GM13977 (cell line): ENCODE results near the gene SPATA32.

ENCODE experiments used
- DNase-seq: peaks from one replicate; pipeline ENCODE4 v3.0.0; 2012; ENCODE audit warnings: low spot score
- in situ Hi-C: fragments of 300-500 bp; cut with MboI; formaldehyde crosslinking; loops from one replicate; pipeline ENCODE4 v1.12.0; 2022; ENCODE audit warnings: low sequenced_read_pairs, low pct_unique_long_range_greater_than_20kb, mixed read lengths, inconsistent platforms; ENCODE audit not compliant: unreplicated experiment
- TF ChIP-seq, protein P1 (sequence below): IDR thresholded peaks from 2 replicates; pipeline ENCODE4 v1.5.1; 2012; ENCODE audit warnings: mild to moderate bottlenecking, control low read depth; ENCODE audit not compliant: insufficient read depth; ENCODE audit errors: extremely low read depth, missing control alignments

SPATA32 gene

GRCh38 chr17:45300060-45300751, 38.3 kb upstream of the SPATA32 start:
- in situ Hi-C loops = no loop called here
- no peak for DNase-seq

DNA sequence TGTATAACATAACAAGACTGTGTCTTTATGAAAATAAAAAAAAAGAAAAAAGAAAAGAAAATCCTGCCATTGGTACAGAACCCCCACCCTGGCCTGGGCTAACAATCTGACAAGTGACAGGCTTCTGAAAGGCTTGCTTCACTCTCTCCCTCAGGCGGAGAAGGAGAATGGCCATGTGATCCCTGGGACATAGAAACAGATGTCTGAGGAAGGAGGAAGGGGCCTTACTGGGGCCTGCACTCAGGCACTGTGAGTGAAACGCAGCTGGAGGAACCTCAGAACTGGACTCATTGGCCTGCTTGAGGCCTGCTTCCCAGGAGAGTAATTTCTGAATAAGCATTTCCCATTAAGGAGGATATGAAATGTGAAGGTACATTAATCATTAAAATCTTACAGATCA, 37.5 kb upstream of the SPATA32 start:
- DNase-seq = no peak
- TF ChIP-seq, protein P1, sequence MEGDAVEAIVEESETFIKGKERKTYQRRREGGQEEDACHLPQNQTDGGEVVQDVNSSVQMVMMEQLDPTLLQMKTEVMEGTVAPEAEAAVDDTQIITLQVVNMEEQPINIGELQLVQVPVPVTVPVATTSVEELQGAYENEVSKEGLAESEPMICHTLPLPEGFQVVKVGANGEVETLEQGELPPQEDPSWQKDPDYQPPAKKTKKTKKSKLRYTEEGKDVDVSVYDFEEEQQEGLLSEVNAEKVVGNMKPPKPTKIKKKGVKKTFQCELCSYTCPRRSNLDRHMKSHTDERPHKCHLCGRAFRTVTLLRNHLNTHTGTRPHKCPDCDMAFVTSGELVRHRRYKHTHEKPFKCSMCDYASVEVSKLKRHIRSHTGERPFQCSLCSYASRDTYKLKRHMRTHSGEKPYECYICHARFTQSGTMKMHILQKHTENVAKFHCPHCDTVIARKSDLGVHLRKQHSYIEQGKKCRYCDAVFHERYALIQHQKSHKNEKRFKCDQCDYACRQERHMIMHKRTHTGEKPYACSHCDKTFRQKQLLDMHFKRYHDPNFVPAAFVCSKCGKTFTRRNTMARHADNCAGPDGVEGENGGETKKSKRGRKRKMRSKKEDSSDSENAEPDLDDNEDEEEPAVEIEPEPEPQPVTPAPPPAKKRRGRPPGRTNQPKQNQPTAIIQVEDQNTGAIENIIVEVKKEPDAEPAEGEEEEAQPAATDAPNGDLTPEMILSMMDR = no peak
- in situ Hi-C loops = no loop called here

More at GRCh38 chr17:45300060-45300751, 38.3 kb upstream of the SPATA32 start:
- TF ChIP-seq, protein P1 = peak; percentile 12

DNA sequence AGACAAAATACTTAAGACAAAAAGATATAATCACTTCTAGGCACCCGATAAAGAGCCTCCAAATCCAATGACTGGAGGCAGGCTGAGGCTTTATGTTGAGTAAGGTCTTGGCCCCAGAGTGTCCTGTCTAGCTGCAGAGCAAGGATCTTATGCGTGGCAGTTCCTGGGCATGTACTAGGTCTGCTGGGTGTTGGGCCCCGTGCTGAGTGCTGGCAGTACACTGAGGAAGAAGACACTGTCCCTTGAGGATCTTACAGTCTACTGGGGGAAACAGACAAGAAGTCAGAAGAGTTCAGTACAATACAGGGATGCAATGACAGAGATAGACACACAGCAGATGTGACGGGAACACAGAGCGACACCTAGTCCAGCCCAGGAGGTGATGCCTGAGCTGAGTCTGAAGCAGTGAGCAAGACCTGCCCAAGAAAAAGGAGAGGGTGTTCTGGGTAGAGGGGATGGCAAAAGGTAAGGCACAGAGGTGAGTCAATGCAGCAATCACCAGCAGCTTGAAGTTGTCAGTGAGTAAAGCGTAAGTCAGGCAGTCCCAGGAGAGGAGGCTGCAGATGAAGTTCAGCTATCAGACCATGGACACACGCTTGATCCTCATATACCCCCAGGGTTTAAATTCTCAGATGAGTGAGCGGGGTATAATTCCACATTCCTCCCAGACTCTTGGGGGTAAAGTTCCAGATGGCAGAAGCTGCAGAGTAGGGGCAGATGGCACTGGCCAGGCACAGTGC, 36.8 kb upstream of the SPATA32 start:
- TF ChIP-seq, protein P1 = no peak
- DNase-seq = no peak
- in situ Hi-C loops = no loop called here

DNA sequence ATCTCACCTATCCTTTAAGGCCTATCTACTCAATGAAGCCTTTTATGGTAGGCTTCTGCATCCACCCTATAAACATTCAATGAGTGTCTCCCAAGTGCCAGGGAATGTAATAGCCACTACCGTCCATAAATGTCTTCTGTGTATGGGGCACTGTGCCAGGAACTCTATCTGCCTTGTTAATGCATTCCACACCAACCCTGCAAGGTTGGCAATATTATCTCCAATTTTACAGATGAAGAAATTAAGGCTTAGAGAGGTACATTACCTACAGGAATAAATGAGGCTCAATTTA, 34.9 kb upstream of the SPATA32 start:
- in situ Hi-C loops = no loop called here
- DNase-seq = no peak
- TF ChIP-seq, protein P1 = no peak

- no peak for DNase-seq
- in situ Hi-C loops = no loop called here
- TF ChIP-seq, protein P1 = no peak
Observed at GRCh38 chr17:45296003-45296832, 34.3 kb upstream of the SPATA32 start.

DNA sequence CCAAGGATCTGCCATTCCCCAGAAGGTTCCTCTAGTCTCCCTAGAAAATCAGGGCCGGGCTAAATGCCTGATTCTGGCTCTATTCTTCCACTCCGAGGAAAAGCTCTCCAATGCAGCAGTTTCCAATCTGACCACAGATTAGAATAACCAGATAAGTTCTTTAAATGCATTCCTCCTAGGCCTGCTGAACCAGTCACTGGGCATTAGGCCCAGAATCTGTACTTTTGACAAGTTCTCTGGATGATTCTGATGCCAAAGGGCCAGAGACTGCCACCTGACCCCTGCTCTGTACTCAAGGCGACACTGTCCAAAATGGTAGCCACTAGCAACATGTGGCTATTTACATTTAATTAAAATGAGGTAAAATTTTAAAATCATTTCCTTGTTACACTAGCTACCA, 32.6 kb upstream of the SPATA32 start:
- TF ChIP-seq, protein P1 = no peak
- DNase-seq = no peak
- in situ Hi-C loops = no loop called here
